Progenitor cell of endocrine pancreas (in vitro differentiated cells): Measurements from ENCODE around the gene ABLIM3. TPM values are rescaled to one million over a fixed set of nuclear protein-coding genes. Genes with fewer than 3 reads are reported as not detected.

Source experiments
- DNase-seq: peaks from one replicate; pipeline ENCODE4 v3.0.0; 2021; ENCODE audit warnings: low spot score; ENCODE audit not compliant: unreplicated experiment
- H3K27ac Mint-ChIP-seq: 2 replicates; pipeline ENCODE4 v1.8.0; 2021; ENCODE audit warnings: mild to moderate bottlenecking, moderate library complexity, mixed read lengths
- H3K27me3 Mint-ChIP-seq: 2 replicates; pipeline ENCODE4 v1.8.0; 2021; ENCODE audit warnings: mixed read lengths
- H3K36me3 Mint-ChIP-seq: 2 replicates; pipeline ENCODE4 v1.8.0; 2022; ENCODE audit warnings: mixed read lengths; ENCODE audit not compliant: insufficient read depth
- H3K4me1 Mint-ChIP-seq: 2 replicates; pipeline ENCODE4 v1.8.0; 2021; ENCODE audit warnings: low read depth, mixed read lengths
- H3K4me3 Mint-ChIP-seq: 2 replicates; pipeline ENCODE4 v1.8.0; 2021; ENCODE audit warnings: low read depth, mild to moderate bottlenecking, moderate library complexity, mixed read lengths
- H3K9me3 Mint-ChIP-seq: 2 replicates; pipeline ENCODE4 v1.8.0; 2021; ENCODE audit warnings: low read depth, mixed read lengths
- CTCF ChIP-seq: fragments of 200-600 bp; sonication (generic); IDR thresholded peaks from one replicate; pipeline ENCODE4 v1.5.0; 2021; ENCODE audit warnings: antibody characterized with exemption, mild to moderate bottlenecking; ENCODE audit not compliant: unreplicated experiment
- total RNA-seq: library from RNA; stranded (reverse); gene quantifications from 2 replicates; pipeline ENCODE4 v1.2.1, GENCODE V29; 2021

ABLIM3 gene
- total RNA-seq, 1 donor from 2014 or later: 0.48 TPM

- Mint-ChIP-seq H3K36me3 (no peaks in the 10 kb centered on the region), H3K9me3 (no peaks in the 10 kb centered on the region), H3K4me3 (no peak overlapping the region), H3K4me1 (peaks cover 12% of the 10 kb centered on the region), H3K27ac (no peak overlapping the region), H3K27me3 (peaks cover 3% of the 10 kb centered on the region)
- DNase-seq: no peak
- TF ChIP-seq CTCF: no peak
Observed at GRCh38 chr5:149166128-149166527, 24.8 kb downstream of the ABLIM3 start.

GRCh38 chr5:149166591-149167100 is 25.4 kb downstream of the ABLIM3 start:
- no peak for DNase-seq
- no peaks in the 10 kb centered on the region for H3K36me3 Mint-ChIP-seq
- no peak for TF ChIP-seq CTCF
- peaks cover 9% of the 10 kb centered on the region for H3K4me1 Mint-ChIP-seq
- no peaks in the 10 kb centered on the region for H3K9me3 Mint-ChIP-seq
- H3K4me3 Mint-ChIP-seq: no peak overlapping the region
- peaks cover 3% of the 10 kb centered on the region for H3K27me3 Mint-ChIP-seq
- H3K27ac Mint-ChIP-seq: no peak overlapping the region

GRCh38 chr5:149168276-149168906 is 27.1 kb downstream of the ABLIM3 start:
- Mint-ChIP-seq H3K4me1 (peaks cover 9% of the 10 kb centered on the region), H3K27me3 (peaks cover 3% of the 10 kb centered on the region), H3K4me3 (no peak overlapping the region), H3K36me3 (no peaks in the 10 kb centered on the region), H3K9me3 (no peaks in the 10 kb centered on the region), H3K27ac (no peak overlapping the region)
- no peak for DNase-seq
- TF ChIP-seq CTCF: no peak

- H3K36me3 Mint-ChIP-seq: no peaks in the 10 kb centered on the region
- no peak for DNase-seq
- H3K27ac Mint-ChIP-seq: no peak overlapping the region
- TF ChIP-seq CTCF: no peak
- no peak overlapping the region for H3K4me3 Mint-ChIP-seq
- no peaks in the 10 kb centered on the region for H3K9me3 Mint-ChIP-seq
- peaks cover 3% of the 10 kb centered on the region for H3K27me3 Mint-ChIP-seq
- peaks cover 9% of the 10 kb centered on the region for H3K4me1 Mint-ChIP-seq
Observed at GRCh38 chr5:149170299-149170698, 29.0 kb downstream of the ABLIM3 start.

GRCh38 chr5:149172261-149172660 is 31.0 kb downstream of the ABLIM3 start:
- no peak for DNase-seq
- Mint-ChIP-seq H3K27me3 (peaks cover 2% of the 10 kb centered on the region), H3K9me3 (no peaks in the 10 kb centered on the region), H3K36me3 (no peaks in the 10 kb centered on the region), H3K27ac (no peak overlapping the region), H3K4me1 (peaks cover 9% of the 10 kb centered on the region), H3K4me3 (no peak overlapping the region)
- TF ChIP-seq CTCF: no peak
